Activated T-cell treated with anti-CD3 and anti-CD28 coated beads, Interleukin-2, amount 50 U/mL, for 4 hours (primary cell): Measurements from ENCODE around the gene LAMC1. TPM values are rescaled to one million over a fixed set of nuclear protein-coding genes. Genes with fewer than 3 reads are reported as not detected.

Experiments used
- ATAC-seq, 2 donors: fragments of 200-7000 bp; cut with Tn5 transposase; one replicate each; pipeline ENCODE4 v1.10.0; 2021
- DNase-seq: peaks from one replicate; pipeline ENCODE4 v3.0.0-alpha.2; 2020
- H3K27me3 Mint-ChIP-seq: one replicate; pipeline ENCODE4 v1.8.0; 2021; ENCODE audit warnings: low read depth, mixed read lengths
- H3K36me3 Mint-ChIP-seq: one replicate; pipeline ENCODE4 v1.8.0; 2022; ENCODE audit warnings: mixed read lengths; ENCODE audit not compliant: insufficient read depth
- H3K4me1 Mint-ChIP-seq: one replicate; pipeline ENCODE4 v1.8.0; 2021; ENCODE audit warnings: low read depth, mixed read lengths
- H3K4me3 Mint-ChIP-seq: one replicate; pipeline ENCODE4 v1.8.0; 2021; ENCODE audit warnings: mild to moderate bottlenecking, moderate library complexity, mixed read lengths
- H3K9me3 Mint-ChIP-seq: one replicate; pipeline ENCODE4 v1.8.0; 2021; ENCODE audit warnings: mixed read lengths
- total RNA-seq, 3 donors: library from RNA; stranded (reverse); gene quantifications; one replicate each; pipeline ENCODE4 v1.2.1, GENCODE V29; 2021

Gene LAMC1
- total RNA-seq, 3 donors from 2014 or later: 0.61 to 1.0 (median 0.84) TPM

DNA sequence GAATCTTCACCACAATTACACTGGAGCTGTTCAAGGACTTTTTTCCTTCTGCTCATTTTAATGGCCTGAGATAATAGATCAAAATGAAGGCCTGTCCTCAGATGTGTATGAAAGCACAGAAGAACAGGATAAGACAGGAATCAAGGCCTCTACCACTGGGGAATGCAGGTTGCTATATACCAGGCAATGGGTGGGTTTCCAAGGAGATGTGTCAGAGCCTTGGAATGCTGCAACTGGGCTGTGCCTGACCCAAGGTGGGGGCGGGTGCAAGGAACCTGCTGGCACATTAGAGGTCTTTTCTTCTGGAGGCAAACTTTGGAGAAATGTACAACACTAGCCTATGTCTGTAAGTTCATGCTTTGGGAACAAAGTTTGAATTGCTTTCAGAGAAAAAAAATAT is 141.1 kb downstream of the LAMC1 start:
- Mint-ChIP-seq H3K36me3 (no peaks in the 10 kb centered on the region), H3K4me3 (no peak overlapping the region), H3K4me1 (no peaks in the 10 kb centered on the region), H3K9me3 (no peaks in the 10 kb centered on the region), H3K27me3 (peaks cover 2% of the 10 kb centered on the region)
- DNase-seq (no peak), ATAC-seq (no peak)

DNA sequence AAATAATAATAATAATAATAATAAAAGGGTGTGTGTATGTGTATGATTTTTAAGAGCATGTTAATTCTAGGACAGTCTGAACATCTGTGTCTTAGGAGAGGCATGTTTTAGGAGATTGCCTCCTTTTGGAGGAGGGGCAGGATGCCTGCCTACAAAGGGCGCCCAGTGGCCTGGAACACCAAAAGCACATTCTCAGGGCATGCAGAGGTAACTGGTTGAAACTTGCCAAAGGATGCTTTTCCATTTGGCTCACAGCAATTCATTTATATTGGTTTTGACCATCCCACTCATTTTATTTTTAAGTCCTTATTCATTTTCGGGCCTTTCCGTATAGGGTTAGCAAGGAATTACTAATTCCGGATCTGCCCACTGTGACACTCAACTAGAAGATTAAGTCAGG is 141.7 kb downstream of the LAMC1 start:
- peaks cover 4% of the 10 kb centered on the region for H3K27me3 Mint-ChIP-seq
- ATAC-seq (no peak), DNase-seq (no peak)
- H3K4me1 Mint-ChIP-seq: no peaks in the 10 kb centered on the region
- H3K36me3 Mint-ChIP-seq: no peaks in the 10 kb centered on the region
- H3K9me3 Mint-ChIP-seq: no peaks in the 10 kb centered on the region
- no peak overlapping the region for H3K4me3 Mint-ChIP-seq

DNA sequence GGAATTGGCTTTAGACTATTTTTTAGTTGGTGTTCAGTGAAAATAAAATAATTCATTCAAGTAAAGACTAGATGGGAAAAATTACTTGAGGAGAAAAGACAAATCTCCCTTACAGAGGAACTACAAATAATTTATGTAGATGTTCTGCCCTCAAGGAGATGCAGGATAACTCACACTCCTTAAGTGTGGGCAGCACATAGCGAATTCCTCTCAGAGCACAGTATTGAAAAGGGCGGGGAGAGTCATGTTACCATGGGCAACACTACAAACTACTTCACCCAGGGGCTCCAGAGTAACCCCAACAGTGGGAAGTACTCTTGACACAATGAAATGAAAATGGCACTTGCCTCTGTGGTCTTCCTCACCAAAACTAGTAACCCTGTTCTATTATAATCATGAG is 142.2 kb downstream of the LAMC1 start:
- no peaks in the 10 kb centered on the region for H3K4me1 Mint-ChIP-seq
- DNase-seq (no peak), ATAC-seq (no peak)
- H3K27me3 Mint-ChIP-seq: peaks cover 5% of the 10 kb centered on the region
- H3K4me3 Mint-ChIP-seq: no peak overlapping the region
- no peaks in the 10 kb centered on the region for H3K36me3 Mint-ChIP-seq
- H3K9me3 Mint-ChIP-seq: no peaks in the 10 kb centered on the region

DNA sequence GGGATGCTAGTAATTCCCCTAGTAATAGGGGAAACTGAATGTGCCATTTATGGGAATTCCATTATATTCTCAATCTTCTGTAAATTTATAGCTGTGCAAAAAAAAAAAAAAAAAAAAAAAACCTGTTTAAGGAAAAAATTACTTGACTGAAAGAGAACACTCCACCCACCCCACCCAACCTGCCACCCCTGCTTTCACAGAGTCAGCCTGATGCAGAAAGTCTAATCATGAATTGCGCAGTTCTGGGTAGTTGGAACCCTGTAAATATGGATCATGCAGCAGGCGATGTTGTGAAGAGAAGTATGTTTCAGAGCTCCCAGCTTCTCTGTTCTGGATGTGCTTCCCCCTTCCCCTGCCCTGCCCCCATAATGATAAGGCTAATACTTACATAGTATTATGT is 143.2 kb downstream of the LAMC1 start:
- Mint-ChIP-seq H3K4me1 (no peaks in the 10 kb centered on the region), H3K9me3 (no peaks in the 10 kb centered on the region)
- no peak for DNase-seq

DNA sequence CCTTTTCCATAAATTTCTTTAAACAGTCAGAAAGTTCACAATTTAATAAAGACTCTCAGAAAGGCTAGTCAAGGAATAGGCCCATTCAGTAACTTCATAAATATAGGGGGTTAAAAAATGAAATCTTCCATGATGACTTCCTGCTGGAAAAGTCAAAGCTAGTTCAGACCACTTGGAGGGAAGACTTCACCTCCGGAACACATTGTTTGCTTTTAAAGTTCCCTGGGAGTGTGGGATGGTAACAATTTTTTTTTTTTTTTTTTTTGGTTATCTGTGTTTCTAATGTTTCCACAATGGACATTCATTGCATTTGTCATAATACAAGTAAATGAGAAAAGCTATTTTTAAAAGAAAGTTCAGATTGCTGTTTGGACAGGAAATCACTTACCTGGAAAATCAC is 144.5 kb downstream of the LAMC1 start:
- ATAC-seq (no peak), DNase-seq (no peak)
- no peaks in the 10 kb centered on the region for H3K4me1 Mint-ChIP-seq
- H3K27me3 Mint-ChIP-seq: peaks cover 5% of the 10 kb centered on the region
- H3K36me3 Mint-ChIP-seq: no peaks in the 10 kb centered on the region
- no peak overlapping the region for H3K4me3 Mint-ChIP-seq
- H3K9me3 Mint-ChIP-seq: no peaks in the 10 kb centered on the region

More for the DNA sequence above, 143.2 kb downstream of the LAMC1 start:
- Mint-ChIP-seq H3K4me3 (no peak overlapping the region), H3K36me3 (no peaks in the 10 kb centered on the region), H3K27me3 (peaks cover 5% of the 10 kb centered on the region)
- ATAC-seq: no peak

DNA sequence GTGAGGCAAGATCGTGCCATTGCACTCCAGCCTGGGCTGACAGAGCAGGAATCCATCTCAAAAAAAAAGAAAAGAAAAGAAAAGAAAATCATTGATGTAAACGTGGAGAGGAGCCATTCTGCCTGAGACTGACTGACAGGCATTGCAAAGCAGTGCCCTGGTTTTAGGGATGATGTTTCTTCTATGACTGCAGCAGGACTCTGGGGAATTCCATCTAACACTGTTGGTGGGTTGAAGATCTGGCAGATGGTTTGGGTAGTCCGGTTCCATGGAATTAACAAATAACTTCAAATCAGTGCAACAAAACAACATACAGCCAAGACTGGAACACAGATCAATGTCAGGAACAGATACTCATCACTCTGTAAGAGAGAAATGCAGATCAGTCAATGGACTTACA is 145.1 kb downstream of the LAMC1 start:
- DNase-seq (no peak), ATAC-seq (no peak)
- peaks cover 5% of the 10 kb centered on the region for H3K27me3 Mint-ChIP-seq
- no peak overlapping the region for H3K4me3 Mint-ChIP-seq
- no peaks in the 10 kb centered on the region for H3K36me3 Mint-ChIP-seq
- H3K9me3 Mint-ChIP-seq: no peaks in the 10 kb centered on the region
- H3K4me1 Mint-ChIP-seq: no peaks in the 10 kb centered on the region

DNA sequence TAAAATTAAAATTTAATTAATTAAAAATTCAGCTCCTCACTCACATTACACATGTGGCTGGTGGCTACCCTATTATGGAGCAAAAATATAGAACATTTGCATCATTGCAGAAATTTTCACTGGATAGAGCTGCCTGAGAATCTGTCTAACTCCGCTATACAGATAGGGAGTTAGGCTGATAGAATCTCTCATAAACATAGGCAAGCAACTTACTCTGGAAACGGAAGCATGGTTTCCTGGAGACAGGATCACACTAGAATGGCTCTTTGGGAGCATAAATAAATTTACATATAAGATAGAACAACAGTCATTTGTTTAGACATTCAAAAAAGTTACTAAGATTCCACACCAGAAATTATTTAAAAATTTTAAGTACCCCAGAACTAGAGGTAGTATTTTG is 150.6 kb downstream of the LAMC1 start:
- H3K4me3 Mint-ChIP-seq: no peak overlapping the region
- no peaks in the 10 kb centered on the region for H3K9me3 Mint-ChIP-seq
- no peak for ATAC-seq
- peaks cover 10% of the 10 kb centered on the region for H3K27me3 Mint-ChIP-seq
- DNase-seq: no peak
- H3K4me1 Mint-ChIP-seq: no peaks in the 10 kb centered on the region
- no peaks in the 10 kb centered on the region for H3K36me3 Mint-ChIP-seq

DNA sequence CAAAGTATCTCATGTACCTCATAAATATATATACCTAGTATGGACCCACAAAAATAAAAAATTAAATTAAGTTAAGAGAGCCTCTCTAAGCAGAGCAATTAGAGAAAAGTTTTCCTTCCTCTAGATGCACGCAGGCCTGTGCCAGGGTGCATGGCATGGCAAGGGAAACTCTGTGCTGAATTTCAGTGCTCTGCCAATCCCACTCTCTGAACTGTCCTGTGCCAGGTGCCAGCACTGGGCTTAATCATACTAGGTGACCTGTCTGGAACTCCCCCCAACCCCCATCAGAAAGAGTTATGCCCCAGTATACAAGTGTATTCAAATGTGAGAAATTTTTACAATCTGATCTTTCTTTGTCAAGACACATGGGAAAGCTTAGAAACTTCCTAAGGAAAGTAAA is 152.4 kb downstream of the LAMC1 start:
- Mint-ChIP-seq H3K9me3 (no peaks in the 10 kb centered on the region), H3K27me3 (peaks cover 5% of the 10 kb centered on the region), H3K4me1 (peaks cover 3% of the 10 kb centered on the region), H3K36me3 (no peaks in the 10 kb centered on the region), H3K4me3 (no peak overlapping the region)
- DNase-seq: no peak
- no peak for ATAC-seq

DNA sequence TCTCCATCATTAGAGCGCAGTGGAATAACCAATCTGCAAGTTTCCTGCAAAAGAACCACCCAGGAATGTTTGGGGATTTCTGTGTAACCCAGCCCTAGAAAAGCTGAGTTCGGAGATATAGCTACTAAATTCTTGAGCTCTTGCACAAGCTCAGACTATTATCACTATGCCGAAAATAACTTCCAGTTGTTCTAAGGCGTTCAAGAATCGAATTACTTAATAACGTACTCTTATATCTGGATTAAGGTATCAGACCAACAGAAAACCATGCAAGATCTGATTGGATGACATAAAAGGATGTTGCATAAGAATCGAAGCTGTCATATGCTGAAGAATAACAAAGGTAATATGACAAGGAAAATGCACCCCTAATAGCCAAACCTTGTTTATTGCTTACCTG is 155.3 kb downstream of the LAMC1 start:
- ATAC-seq (no peak), DNase-seq (no peak)
- no peaks in the 10 kb centered on the region for H3K36me3 Mint-ChIP-seq
- peaks cover 5% of the 10 kb centered on the region for H3K27me3 Mint-ChIP-seq
- peaks cover 6% of the 10 kb centered on the region for H3K4me1 Mint-ChIP-seq
- H3K4me3 Mint-ChIP-seq: no peak overlapping the region
- no peaks in the 10 kb centered on the region for H3K9me3 Mint-ChIP-seq

DNA sequence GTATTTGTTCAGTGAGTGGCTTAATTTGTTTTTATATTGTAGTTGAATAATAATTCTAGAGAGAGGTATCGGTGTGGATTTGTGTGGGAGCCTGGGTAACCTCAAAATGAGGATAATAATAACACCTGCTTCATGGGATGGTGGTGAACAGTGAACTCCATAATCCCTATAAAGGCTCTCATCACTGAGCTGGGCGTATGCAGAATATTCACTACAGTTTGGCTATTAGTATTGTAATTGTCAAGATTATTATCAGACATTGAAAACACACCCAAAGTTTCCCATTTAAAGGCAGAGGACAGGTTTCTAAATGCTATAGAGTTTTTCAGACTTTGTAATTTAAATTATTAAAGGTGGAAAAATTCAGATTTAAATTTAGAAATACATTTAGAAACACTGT is 155.8 kb downstream of the LAMC1 start:
- Mint-ChIP-seq H3K4me3 (no peak overlapping the region), H3K36me3 (no peaks in the 10 kb centered on the region), H3K4me1 (peaks cover 6% of the 10 kb centered on the region), H3K27me3 (peaks cover 5% of the 10 kb centered on the region), H3K9me3 (no peaks in the 10 kb centered on the region)
- no peak for ATAC-seq
- DNase-seq: no peak

DNA sequence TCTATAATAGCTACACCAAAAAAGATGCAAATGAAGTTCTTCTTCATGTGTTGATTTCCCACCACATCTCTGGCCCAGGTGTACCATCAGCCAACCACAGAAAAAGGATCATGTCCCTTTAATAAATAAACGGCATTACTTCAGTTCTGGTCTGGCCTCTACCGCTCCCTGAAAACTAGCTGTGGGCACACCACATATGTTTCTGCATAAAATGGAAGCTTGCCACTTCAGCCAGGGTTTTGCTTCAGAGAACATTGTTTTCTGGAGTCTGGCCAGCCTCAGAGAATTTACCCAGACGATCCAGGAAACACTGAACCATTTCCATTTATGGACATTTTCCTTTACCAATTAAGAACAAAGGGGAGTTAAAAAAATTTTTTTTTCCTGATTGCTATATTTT is 157.0 kb downstream of the LAMC1 start:
- H3K4me3 Mint-ChIP-seq: no peak overlapping the region
- no peak for ATAC-seq
- no peaks in the 10 kb centered on the region for H3K36me3 Mint-ChIP-seq

DNA sequence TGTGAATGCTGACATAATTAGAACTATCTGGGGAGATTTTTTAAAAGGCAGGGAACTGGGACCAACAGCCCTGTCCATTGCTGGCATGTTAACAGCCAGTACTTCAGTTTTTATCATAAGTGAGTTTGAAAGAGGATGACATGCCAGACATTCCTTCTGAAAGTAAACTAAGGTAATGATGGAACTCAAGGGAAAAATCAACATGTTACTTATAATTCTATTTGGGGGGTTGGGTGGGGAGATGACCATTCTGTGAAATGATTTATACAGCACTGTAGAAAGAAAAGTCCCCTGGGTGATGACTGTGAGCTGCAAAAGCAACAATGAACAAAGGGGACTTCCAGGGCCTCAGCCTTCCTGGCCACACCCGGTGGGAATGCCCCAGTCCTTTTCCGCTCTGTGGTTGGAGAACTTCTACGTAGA is 157.4 kb downstream of the LAMC1 start:
- Mint-ChIP-seq H3K36me3 (no peaks in the 10 kb centered on the region), H3K4me3 (no peak overlapping the region), H3K9me3 (no peaks in the 10 kb centered on the region), H3K4me1 (peaks cover 6% of the 10 kb centered on the region), H3K27me3 (peaks cover 5% of the 10 kb centered on the region)
- peak in 1 of 2 donors; percentile 30 for ATAC-seq
- DNase-seq: no peak

More for the DNA sequence above, 157.0 kb downstream of the LAMC1 start:
- H3K27me3 Mint-ChIP-seq: peaks cover 5% of the 10 kb centered on the region
- H3K4me1 Mint-ChIP-seq: peaks cover 6% of the 10 kb centered on the region
- H3K9me3 Mint-ChIP-seq: no peaks in the 10 kb centered on the region
- no peak for DNase-seq

DNA sequence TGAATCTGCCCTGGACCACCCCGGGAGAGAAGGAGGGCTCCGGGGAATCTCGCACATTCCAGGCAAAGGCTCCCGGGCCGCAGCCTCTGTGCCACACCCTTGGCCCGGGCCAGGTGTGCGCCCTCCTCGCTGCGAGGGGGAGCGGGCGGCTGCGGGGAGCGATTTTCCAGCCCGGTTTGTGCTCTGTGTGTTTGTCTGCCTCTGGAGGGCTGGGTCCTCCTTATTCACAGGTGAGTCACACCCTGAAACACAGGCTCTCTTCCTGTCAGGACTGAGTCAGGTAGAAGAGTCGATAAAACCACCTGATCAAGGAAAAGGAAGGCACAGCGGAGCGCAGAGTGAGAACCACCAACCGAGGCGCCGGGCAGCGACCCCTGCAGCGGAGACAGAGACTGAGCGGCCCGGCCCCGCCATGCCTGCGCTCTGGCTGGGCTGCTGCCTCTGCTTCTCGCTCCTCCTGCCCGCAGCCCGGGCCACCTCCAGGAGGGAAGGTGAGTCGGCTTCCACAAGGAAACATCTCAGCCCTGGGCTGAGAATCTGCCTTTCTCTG is 162.8 kb downstream of the LAMC1 start, which contains the start of gene LAMC2:
Gene LAMC2, plus strand, starts transcription at position 324 of the 550 bp plus-strand sequence. Its CDS starts 89 bp downstream, at position 413.
- peak; percentile 80 to 89 for ATAC-seq
- no peak for DNase-seq
- no peaks in the 10 kb centered on the region for H3K36me3 Mint-ChIP-seq
- H3K9me3 Mint-ChIP-seq: no peaks in the 10 kb centered on the region
- H3K4me3 Mint-ChIP-seq: no peak within 1 kb of the TSS
- peaks cover 2% of the 10 kb centered on the region for H3K4me1 Mint-ChIP-seq
- H3K27me3 Mint-ChIP-seq: peaks cover 25% of the 10 kb centered on the region

DNA sequence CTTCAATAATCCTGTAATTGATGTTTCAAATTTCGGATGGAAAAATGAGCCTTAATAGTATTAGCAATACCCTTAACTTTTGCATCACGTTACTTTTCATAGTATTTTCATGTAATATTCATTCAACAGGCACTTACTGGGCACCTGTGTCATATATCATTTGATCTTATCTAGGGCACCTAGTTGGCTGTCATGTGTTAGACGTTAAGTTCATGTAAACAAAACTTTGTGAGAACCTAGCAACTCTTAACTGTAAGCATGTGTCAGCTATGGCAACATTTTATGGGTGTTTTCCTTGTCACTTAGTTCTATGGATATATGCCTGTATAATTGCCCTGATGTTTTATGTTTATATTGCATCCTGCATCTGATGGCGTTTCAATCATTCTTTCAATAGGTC is 163.6 kb downstream of the LAMC1 start:
- ATAC-seq (no peak), DNase-seq (no peak)
- Mint-ChIP-seq H3K36me3 (no peaks in the 10 kb centered on the region), H3K4me1 (peaks cover 2% of the 10 kb centered on the region), H3K9me3 (no peaks in the 10 kb centered on the region), H3K27me3 (peaks cover 25% of the 10 kb centered on the region), H3K4me3 (no peak overlapping the region)

DNA sequence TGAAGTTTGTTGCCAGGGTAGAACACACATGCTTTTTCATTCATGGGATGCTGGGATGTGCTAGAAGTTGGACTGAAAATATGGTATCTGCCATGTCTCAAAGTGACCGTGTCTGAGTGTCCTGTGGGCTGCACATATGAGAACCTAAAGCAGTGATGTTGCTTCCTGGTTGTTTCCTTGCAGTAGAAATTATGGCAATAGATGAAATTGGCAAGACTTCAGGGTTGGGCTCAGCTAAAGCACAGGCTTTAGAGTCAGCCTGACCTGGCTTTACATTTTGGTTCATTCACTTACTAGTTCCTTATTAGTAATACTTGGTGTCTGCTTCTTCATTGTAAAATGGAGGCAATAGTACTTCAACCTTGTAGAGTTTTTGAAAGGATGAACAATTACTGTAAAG is 165.0 kb downstream of the LAMC1 start:
- ATAC-seq: no peak

DNA sequence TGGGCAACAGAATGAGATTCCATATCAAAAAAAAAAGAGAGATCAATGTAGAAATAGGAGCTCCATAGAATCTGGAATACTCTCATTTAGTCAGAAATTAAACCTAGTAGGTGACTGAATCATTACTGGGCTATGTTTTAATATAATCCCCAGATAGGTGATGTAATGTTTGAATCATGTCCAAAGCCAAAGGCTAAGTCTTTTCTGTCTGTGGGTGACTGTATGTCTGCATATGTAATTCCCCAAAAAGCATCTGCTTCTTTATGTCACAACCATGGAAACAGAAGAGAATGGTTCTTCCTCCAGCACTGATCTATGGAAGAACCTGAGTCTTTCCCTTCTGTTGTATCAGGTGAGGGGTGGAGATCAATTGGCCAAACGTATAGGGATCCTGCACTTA is 168.6 kb downstream of the LAMC1 start:
- H3K9me3 Mint-ChIP-seq: no peaks in the 10 kb centered on the region
- H3K36me3 Mint-ChIP-seq: no peaks in the 10 kb centered on the region
- H3K27me3 Mint-ChIP-seq: peaks cover 15% of the 10 kb centered on the region
- peaks cover 12% of the 10 kb centered on the region for H3K4me1 Mint-ChIP-seq
- DNase-seq: no peak
- no peak for ATAC-seq
- H3K4me3 Mint-ChIP-seq: no peak overlapping the region

More for the DNA sequence above, 165.0 kb downstream of the LAMC1 start:
- DNase-seq: no peak
- Mint-ChIP-seq H3K9me3 (no peaks in the 10 kb centered on the region), H3K4me1 (peaks cover 2% of the 10 kb centered on the region), H3K27me3 (peaks cover 25% of the 10 kb centered on the region), H3K36me3 (no peaks in the 10 kb centered on the region), H3K4me3 (no peak overlapping the region)
